SK-N-MC (cell line): ENCODE data around the gene BABAM2.
"Not testable (repeated sequence)": the region's sequence is repeated elsewhere in the genome, so short reads cannot be mapped to it uniquely, and the experiment has no call there.

ENCODE experiments used
- DNase-seq: peaks from one replicate; pipeline ENCODE4 v3.0.0-alpha.2; 2011; ENCODE audit warnings: low read depth, low spot score
- H3K27ac ChIP-seq: fragments of 200-600 bp; sonication (generic); 2 replicates; pipeline ENCODE4 v1.5.1; 2016; ENCODE audit warnings: mixed run types
- H3K36me3 ChIP-seq: fragments of 200-600 bp; sonication (generic); 2 replicates; pipeline ENCODE4 v1.6.1; 2017; ENCODE audit warnings: antibody characterized with exemption, low read length, mixed read lengths; ENCODE audit not compliant: insufficient read depth
- H3K4me3 ChIP-seq: fragments of 200-600 bp; sonication (generic); 2 replicates; pipeline ENCODE4 v1.5.1; 2016
- H3K9ac ChIP-seq: fragments of 200-600 bp; sonication (generic); 2 replicates; pipeline ENCODE4 v1.8.0; 2017; ENCODE audit warnings: mixed run types, mixed read lengths; ENCODE audit not compliant: insufficient read length
- H3K9me3 ChIP-seq: fragments of 200-600 bp; sonication (generic); 2 replicates; pipeline ENCODE4 v1.6.1; 2017; ENCODE audit warnings: low read depth, mild to moderate bottlenecking, antibody characterized with exemption, low read length, moderate library complexity, mixed read lengths
- EZH2 ChIP-seq: fragments of 200-600 bp; sonication (generic); IDR thresholded peaks from one replicate; pipeline ENCODE4 v1.6.1; 2017; ENCODE audit warnings: antibody characterized with exemption
- FOXP2 ChIP-seq: optimal IDR thresholded peaks from 2 replicates; pipeline ENCODE3; 2011; ENCODE audit warnings: mild to moderate bottlenecking, moderate library complexity; ENCODE audit not compliant: insufficient read depth; ENCODE audit errors: extremely low read length, control extremely low read depth
- POLR2AphosphoS5 ChIP-seq: IDR thresholded peaks from 2 replicates; pipeline ENCODE4 v1.6.1; 2012; ENCODE audit warnings: mild to moderate bottlenecking, low read depth, low read length, borderline replicate concordance

The BABAM2 gene

DNA sequence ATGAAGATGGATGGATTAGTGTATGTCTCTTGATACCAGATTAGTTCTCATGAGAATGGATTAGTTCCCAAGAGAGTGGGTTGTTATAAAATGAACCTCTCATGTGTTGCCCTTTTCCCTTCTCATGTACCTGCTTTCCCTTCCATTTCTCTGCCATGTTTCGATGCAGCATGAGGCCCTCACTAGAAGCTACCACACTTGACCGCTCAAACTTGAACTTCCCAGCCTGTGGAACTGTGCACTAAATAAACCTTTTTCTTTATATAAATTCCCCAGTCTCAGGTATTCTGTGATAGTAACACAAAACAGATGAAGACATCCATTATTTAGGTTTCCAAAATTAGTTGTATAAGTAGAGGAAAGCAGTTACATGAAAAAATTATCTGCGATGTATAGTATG, 73.5 kb downstream of the BABAM2 start:
- H3K4me3 ChIP-seq = no peak overlapping the region
- no peak for DNase-seq
- H3K27ac ChIP-seq = no peak overlapping the region
- TF ChIP-seq FOXP2 (no peak), EZH2 (no peak), POLR2AphosphoS5 (no peak)
- H3K9ac ChIP-seq = no peak overlapping the region
- no peaks in the 10 kb centered on the region for H3K9me3 ChIP-seq
- H3K36me3 ChIP-seq = no peaks in the 10 kb centered on the region

DNA sequence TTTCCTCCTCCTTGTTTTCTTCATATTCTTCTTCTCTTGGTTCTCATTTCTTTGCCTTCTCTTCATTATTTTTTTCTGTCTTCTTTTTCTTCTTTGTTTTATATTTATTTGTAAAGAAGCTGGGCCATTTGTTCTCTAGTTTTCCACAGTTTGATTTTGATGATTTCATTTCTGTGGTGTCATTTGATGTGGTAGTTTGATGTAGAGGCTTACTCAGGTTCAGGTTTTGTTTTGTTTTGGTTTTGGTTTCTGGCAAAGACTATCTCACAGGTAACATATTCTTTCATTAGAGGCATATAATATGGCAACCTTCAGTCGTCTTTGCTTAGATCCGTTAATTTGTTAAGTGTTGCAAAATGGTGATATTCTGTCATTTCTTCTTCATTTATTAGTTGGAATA, 75.3 kb downstream of the BABAM2 start:
- no peak for TF ChIP-seq POLR2AphosphoS5
- no peak for TF ChIP-seq EZH2
- TF ChIP-seq FOXP2 = no peak
- Histone ChIP-seq H3K9me3 (no peaks in the 10 kb centered on the region), H3K27ac (no peak overlapping the region), H3K9ac (no peak overlapping the region), H3K36me3 (no peaks in the 10 kb centered on the region), H3K4me3 (no peak overlapping the region)
- no peak for DNase-seq

DNA sequence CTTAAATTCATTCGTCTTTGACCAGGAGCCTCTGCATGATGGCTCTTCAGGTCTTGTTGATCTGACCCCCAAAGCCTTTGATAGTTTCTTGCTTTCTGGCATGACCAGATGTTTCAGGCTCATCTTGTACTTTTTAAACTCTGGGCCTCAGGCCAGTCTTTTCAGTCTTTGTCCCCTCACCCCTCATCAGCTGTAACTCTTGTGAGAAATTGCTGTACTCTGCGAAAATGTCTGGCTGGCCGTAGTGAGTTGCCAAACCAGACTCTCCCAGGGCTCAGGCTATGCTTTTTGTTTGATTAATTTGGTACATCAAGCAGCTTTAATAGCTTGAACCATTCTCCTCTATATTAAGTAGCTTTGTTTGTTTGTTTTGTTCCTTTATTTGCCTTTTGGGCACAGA, 75.9 kb downstream of the BABAM2 start:
- no peaks in the 10 kb centered on the region for H3K36me3 ChIP-seq
- no peak overlapping the region for H3K9ac ChIP-seq
- H3K27ac ChIP-seq = no peak overlapping the region
- no peak overlapping the region for H3K4me3 ChIP-seq
- TF ChIP-seq EZH2 = no peak
- no peak for TF ChIP-seq POLR2AphosphoS5
- no peak for TF ChIP-seq FOXP2
- no peaks in the 10 kb centered on the region for H3K9me3 ChIP-seq
- DNase-seq = no peak

DNA sequence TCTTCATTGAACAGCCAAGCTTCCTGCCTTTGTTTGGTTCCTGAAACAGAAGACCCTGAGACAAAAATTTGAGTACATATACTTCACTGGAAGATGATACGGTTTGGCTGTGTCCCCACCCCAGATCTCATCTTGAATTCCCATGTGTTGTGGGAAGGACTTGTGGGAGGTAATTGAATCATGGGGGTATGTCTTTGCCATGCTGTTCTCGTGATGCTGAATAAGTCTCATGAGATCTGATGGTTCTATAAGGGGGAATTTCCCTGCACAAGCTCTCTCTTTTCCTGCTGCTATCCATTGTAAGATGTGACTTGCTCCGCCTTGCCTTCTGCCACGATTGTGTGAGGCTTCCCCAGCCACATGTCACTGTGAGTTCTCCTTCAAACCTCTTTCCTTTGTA, 76.5 kb downstream of the BABAM2 start:
- no peaks in the 10 kb centered on the region for H3K36me3 ChIP-seq
- H3K27ac ChIP-seq = no peak overlapping the region
- DNase-seq = no peak
- TF ChIP-seq POLR2AphosphoS5 = no peak
- TF ChIP-seq FOXP2 = no peak
- TF ChIP-seq EZH2 = no peak
- H3K4me3 ChIP-seq = no peak overlapping the region
- H3K9me3 ChIP-seq = no peaks in the 10 kb centered on the region
- no peak overlapping the region for H3K9ac ChIP-seq

DNA sequence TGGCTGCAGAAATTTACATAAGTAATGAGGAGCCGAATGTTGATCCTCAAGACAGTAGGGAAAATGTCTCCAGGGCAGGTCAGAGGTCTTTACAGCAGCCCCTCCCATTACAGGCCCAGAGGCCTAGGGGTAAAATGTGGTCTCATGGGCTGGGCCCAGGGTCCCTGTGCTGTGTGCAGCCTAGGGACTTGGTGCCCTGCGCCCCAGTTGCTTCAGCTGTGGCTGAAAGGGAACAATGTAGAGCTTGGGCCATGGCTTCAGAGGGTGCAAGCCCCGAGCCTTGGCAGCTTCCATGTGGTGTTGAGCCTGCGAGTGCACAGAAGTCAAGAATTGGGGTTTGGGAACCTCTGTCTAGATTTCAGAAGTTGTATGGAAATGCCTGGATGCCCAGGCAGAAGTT, 77.5 kb downstream of the BABAM2 start:
- not testable (repeated sequence) for H3K9ac ChIP-seq, H3K27ac ChIP-seq, H3K36me3 ChIP-seq, H3K4me3 ChIP-seq, DNase-seq, H3K9me3 ChIP-seq

DNA sequence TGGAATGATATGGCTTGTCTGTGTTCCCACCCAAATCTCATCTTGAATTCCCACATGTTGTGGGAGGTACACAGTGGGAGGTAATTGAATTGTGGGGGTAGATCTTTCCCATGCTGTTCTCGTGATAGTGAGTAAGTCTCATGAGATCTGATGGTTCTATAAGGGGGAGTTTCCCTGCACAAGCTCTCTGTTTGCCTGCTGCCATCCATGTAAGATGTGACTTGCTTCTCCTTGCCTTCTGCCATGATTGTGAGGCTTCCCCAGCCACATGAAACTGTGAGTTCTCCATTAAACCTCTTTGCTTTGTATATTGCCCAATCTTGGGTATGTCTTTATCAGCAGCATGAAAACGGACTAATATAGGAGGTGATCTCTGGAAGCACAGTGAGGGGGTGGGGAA, 78.4 kb downstream of the BABAM2 start:
- not testable (repeated sequence) for H3K27ac ChIP-seq, H3K9me3 ChIP-seq, H3K4me3 ChIP-seq, DNase-seq, H3K36me3 ChIP-seq, H3K9ac ChIP-seq

DNA sequence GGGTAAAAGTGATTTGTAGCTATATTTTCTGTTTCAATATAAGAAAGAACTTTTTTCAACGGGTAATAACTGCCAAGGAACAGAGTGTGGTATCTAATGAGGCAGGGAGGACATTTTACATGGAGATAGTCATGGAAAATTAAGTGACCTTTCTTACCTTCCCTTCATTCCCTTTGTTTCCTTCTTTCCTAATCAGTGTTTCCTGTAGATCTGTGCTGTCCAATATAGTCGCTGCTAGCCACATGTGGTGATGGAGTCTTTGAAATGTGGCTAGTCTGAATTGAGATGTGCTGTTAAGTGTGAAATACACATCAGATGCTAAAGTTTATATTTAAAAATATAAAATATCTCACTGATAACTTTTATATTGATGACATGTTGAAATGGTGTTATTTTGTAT, 81.8 kb downstream of the BABAM2 start:
- no peaks in the 10 kb centered on the region for H3K36me3 ChIP-seq
- TF ChIP-seq EZH2 (no peak), FOXP2 (no peak), POLR2AphosphoS5 (no peak)
- H3K27ac ChIP-seq = no peak overlapping the region
- no peaks in the 10 kb centered on the region for H3K9me3 ChIP-seq
- no peak overlapping the region for H3K9ac ChIP-seq
- H3K4me3 ChIP-seq = no peak overlapping the region
- no peak for DNase-seq

DNA sequence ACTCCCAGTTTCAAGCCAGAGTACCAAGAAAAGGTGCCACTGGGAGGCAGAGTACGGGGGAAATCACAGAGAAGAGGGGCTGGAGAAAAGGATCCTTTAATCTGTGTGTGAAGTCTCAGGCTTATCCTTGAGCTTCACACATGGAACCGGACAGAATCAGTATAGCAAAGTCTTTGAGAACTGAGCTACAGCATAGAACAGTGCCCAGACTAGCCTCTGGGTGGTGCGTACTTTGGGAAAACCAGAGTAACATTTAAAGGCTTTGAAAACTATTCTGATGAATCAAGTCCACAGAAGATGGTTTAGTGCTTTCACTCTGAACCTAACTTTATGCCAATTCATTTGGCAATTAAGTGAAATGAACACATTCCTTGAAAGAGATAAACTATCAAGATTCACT, 83.1 kb downstream of the BABAM2 start:
- no peak for TF ChIP-seq POLR2AphosphoS5
- TF ChIP-seq FOXP2 = no peak
- TF ChIP-seq EZH2 = no peak
- no peaks in the 10 kb centered on the region for H3K36me3 ChIP-seq
- no peak overlapping the region for H3K27ac ChIP-seq
- H3K9ac ChIP-seq = no peak overlapping the region
- no peaks in the 10 kb centered on the region for H3K9me3 ChIP-seq
- no peak for DNase-seq
- no peak overlapping the region for H3K4me3 ChIP-seq

DNA sequence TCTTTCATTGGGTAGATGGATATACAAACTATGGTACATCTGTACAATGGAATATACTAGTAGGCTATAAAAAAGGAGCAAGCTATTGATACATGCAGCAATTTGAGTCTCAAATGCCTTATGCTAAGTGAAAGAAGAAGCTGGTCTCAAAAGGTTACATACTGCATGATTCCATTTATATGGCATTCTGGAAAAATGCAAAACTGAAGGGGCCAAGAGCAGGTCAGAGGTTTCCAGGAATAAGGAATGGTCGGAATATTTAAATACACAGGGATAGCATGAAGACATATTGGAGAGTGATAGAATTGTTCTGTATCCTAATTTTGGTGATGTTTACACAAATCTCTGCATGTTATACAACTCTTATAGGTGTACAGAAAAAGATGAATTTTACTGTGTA, 85.8 kb downstream of the BABAM2 start:
- Histone ChIP-seq H3K36me3 (no peaks in the 10 kb centered on the region), H3K27ac (no peak overlapping the region), H3K9me3 (no peaks in the 10 kb centered on the region), H3K9ac (no peak overlapping the region), H3K4me3 (no peak overlapping the region)
- TF ChIP-seq EZH2 (no peak), POLR2AphosphoS5 (no peak), FOXP2 (no peak)
- no peak for DNase-seq

DNA sequence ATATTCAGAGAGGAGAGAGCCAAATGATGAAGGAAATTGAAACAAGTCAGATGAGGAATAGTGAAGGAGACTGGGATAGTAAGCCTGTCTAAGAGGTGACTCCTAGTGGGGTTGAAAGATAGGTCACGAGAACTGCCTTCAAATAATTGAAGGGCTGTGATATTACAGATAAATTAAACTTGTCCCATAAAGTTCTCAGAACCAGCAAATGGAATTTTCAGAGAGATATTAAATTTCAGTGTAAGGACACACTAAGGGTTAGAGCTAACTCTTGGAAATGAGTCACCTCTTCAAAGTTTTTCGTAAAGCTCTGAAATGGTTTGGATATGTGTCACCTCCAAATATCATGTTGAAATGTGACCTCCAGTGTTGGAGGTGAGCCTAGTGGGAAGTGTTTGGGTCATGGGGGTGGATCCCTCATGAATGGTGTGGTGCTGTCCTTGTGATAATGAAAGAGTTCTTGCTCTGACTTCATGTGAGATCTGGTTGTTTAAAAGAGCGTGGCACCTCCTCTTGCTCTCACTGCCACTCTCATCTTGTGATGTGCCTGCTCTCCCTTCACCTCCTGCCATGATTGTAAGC, 87.3 kb downstream of the BABAM2 start:
- no peak overlapping the region for H3K4me3 ChIP-seq
- H3K36me3 ChIP-seq = no peaks in the 10 kb centered on the region
- no peak overlapping the region for H3K27ac ChIP-seq
- H3K9me3 ChIP-seq = no peaks in the 10 kb centered on the region
- H3K9ac ChIP-seq = no peak overlapping the region
- DNase-seq = no peak
- TF ChIP-seq POLR2AphosphoS5 = no peak
- no peak for TF ChIP-seq EZH2
- TF ChIP-seq FOXP2 = no peak

DNA sequence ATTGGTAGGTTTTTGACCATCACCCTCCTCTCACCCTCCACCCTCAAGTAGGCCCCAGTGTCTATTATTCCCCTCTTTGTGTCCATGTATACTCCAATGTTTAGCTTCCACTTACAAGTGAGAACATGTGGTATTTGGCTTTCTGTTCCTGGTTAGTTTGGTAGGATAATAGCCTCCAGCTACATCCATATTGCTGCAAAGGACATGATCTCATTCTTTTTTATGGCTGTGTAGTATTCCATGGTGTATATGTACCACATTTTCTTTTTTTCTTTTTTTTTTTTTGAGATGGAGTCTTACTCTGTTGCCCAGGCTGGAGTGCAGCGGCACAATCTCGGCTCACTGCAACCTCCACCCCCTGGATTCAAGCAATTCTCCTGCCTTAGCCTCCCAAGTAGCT, 88.2 kb downstream of the BABAM2 start:
- H3K27ac ChIP-seq, H3K9ac ChIP-seq, H3K9me3 ChIP-seq, DNase-seq, H3K36me3 ChIP-seq, H3K4me3 ChIP-seq: not testable (repeated sequence)
